Endothelial cell (in vitro differentiated cells): ENCODE data around the gene FAR1. TPM values are rescaled to one million over a fixed set of nuclear protein-coding genes. Genes with fewer than 3 reads are reported as not detected.

Source experiments
- DNase-seq: peaks from one replicate; pipeline ENCODE4 v3.0.0; 2021; ENCODE audit warnings: low spot score
- H3K27ac Mint-ChIP-seq: one replicate; pipeline ENCODE4 v1.8.0; 2021; ENCODE audit warnings: mixed read lengths, inconsistent platforms; ENCODE audit not compliant: unreplicated experiment
- H3K27me3 Mint-ChIP-seq: one replicate; pipeline ENCODE4 v1.8.0; 2021; ENCODE audit warnings: mild to moderate bottlenecking, moderate library complexity, mixed read lengths, inconsistent platforms; ENCODE audit not compliant: unreplicated experiment
- H3K36me3 Mint-ChIP-seq: one replicate; pipeline ENCODE4 v1.8.0; 2021; ENCODE audit warnings: mild to moderate bottlenecking, low read depth, mixed read lengths, inconsistent platforms; ENCODE audit not compliant: unreplicated experiment
- H3K4me1 Mint-ChIP-seq: one replicate; pipeline ENCODE4 v1.8.0; 2021; ENCODE audit warnings: mild to moderate bottlenecking, mixed read lengths, inconsistent platforms; ENCODE audit not compliant: unreplicated experiment
- H3K4me3 Mint-ChIP-seq: one replicate; pipeline ENCODE4 v1.8.0; 2021; ENCODE audit warnings: mild to moderate bottlenecking, mixed read lengths, inconsistent platforms; ENCODE audit not compliant: unreplicated experiment
- H3K9me3 Mint-ChIP-seq: one replicate; pipeline ENCODE4 v1.8.0; 2021; ENCODE audit warnings: mixed read lengths, inconsistent platforms; ENCODE audit not compliant: unreplicated experiment
- total RNA-seq: library from RNA; stranded (reverse); fragmentation: NEBNext Ultra II Directional; extraction: Animal tissue kit (Norgen Biotek cat#: 25700); gene quantifications from one replicate; pipeline ENCODE4 v1.2.1, GENCODE V29; 2021; ENCODE audit not compliant: unreplicated experiment
- TF ChIP-seq, protein P1 (sequence below): fragments of 200-600 bp; sonication (generic); IDR thresholded peaks from one replicate; pipeline ENCODE4 v1.5.0; 2021; ENCODE audit warnings: antibody characterized with exemption; ENCODE audit not compliant: unreplicated experiment

FAR1 gene
- total RNA-seq, 1 donor from 2014 or later, result 77.8 TPM

DNA sequence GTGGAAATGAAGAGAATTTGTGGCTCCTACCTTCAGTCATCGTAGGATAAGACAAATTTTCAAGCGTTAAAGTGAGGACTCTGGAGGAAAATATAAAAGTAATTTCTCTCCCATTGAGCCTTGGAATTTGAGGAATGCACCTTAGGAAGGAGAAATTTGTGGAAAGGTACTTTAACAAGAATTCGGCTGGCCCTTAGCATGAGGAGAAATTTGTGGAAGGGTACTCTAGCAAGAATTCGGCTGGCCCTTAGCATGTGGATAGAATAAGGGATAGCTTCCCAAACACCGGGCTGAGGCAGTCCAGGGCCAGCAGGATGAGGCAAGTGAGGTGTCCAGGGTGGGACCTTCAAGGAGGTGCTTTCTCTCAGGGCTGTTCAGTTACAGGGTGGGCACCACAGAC, 33.2 kb upstream of the FAR1 start:
- TF ChIP-seq, protein P1, sequence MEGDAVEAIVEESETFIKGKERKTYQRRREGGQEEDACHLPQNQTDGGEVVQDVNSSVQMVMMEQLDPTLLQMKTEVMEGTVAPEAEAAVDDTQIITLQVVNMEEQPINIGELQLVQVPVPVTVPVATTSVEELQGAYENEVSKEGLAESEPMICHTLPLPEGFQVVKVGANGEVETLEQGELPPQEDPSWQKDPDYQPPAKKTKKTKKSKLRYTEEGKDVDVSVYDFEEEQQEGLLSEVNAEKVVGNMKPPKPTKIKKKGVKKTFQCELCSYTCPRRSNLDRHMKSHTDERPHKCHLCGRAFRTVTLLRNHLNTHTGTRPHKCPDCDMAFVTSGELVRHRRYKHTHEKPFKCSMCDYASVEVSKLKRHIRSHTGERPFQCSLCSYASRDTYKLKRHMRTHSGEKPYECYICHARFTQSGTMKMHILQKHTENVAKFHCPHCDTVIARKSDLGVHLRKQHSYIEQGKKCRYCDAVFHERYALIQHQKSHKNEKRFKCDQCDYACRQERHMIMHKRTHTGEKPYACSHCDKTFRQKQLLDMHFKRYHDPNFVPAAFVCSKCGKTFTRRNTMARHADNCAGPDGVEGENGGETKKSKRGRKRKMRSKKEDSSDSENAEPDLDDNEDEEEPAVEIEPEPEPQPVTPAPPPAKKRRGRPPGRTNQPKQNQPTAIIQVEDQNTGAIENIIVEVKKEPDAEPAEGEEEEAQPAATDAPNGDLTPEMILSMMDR, result no peak
- Mint-ChIP-seq H3K36me3 (no peaks in the 10 kb centered on the region), H3K4me1 (peaks cover 4% of the 10 kb centered on the region), H3K27ac (no peak overlapping the region), H3K4me3 (no peak overlapping the region), H3K27me3 (peaks cover 1% of the 10 kb centered on the region), H3K9me3 (no peaks in the 10 kb centered on the region)
- no peak for DNase-seq

GRCh38 chr11:13635804-13636203, 32.7 kb upstream of the FAR1 start:
- peaks cover 1% of the 10 kb centered on the region for H3K27me3 Mint-ChIP-seq
- DNase-seq, result no peak
- no peak overlapping the region for H3K4me3 Mint-ChIP-seq
- no peaks in the 10 kb centered on the region for H3K36me3 Mint-ChIP-seq
- H3K9me3 Mint-ChIP-seq, result no peaks in the 10 kb centered on the region
- H3K27ac Mint-ChIP-seq, result no peak overlapping the region
- TF ChIP-seq, protein P1, result no peak
- H3K4me1 Mint-ChIP-seq, result peaks cover 4% of the 10 kb centered on the region

GRCh38 chr11:13637125-13638069, 31.1 kb upstream of the FAR1 start:
- H3K27ac Mint-ChIP-seq, result no peak overlapping the region
- no peak overlapping the region for H3K4me3 Mint-ChIP-seq
- H3K9me3 Mint-ChIP-seq, result no peaks in the 10 kb centered on the region
- no peak for DNase-seq
- H3K4me1 Mint-ChIP-seq, result peaks cover 7% of the 10 kb centered on the region
- H3K27me3 Mint-ChIP-seq, result peaks cover 1% of the 10 kb centered on the region
- TF ChIP-seq, protein P1, result no peak
- H3K36me3 Mint-ChIP-seq, result no peaks in the 10 kb centered on the region

- TF ChIP-seq, protein P1, result no peak
- H3K36me3 Mint-ChIP-seq, result no peaks in the 10 kb centered on the region
- no peak for DNase-seq
- H3K27me3 Mint-ChIP-seq, result peaks cover under 1% of the 10 kb centered on the region
- H3K4me3 Mint-ChIP-seq, result no peak overlapping the region
- H3K27ac Mint-ChIP-seq, result no peak overlapping the region
- peaks cover 7% of the 10 kb centered on the region for H3K4me1 Mint-ChIP-seq
- H3K9me3 Mint-ChIP-seq, result no peaks in the 10 kb centered on the region
These were observed 30.0 kb upstream of the FAR1 start for GRCh38 chr11:13638422-13638821.
